Right atrium auricular region (tissue), 2 donors: ENCODE results near the gene NUP160. TPM values are rescaled to one million over a fixed set of nuclear protein-coding genes. Genes with fewer than 3 reads are reported as not detected.
"Not testable (repeated sequence)": the region's sequence is repeated elsewhere in the genome, so short reads cannot be mapped to it uniquely, and the experiment has no call there.

ENCODE experiments used
- DNase-seq: peaks from one replicate; pipeline ENCODE4 v3.0.0-alpha.2; 2019; ENCODE audit warnings: low spot score
- H3K27ac ChIP-seq, 2 donors: fragments of 200-600 bp; sonication (generic); 1 replicate in 1 of 2; 2 replicates in 1 of 2; pipeline ENCODE4 v1.5.1; 2016 to 2019
- H3K27me3 ChIP-seq, 2 donors: fragments of 200-600 bp; sonication (generic); one replicate each; pipeline versions ENCODE4 v1.5.1 to v1.6.0; 2017 to 2019
- H3K36me3 ChIP-seq: fragments of 200-600 bp; sonication (generic); one replicate; pipeline ENCODE4 v1.5.1; 2016
- H3K4me1 ChIP-seq, 2 donors: fragments of 200-600 bp; sonication (generic); one replicate each; pipeline versions ENCODE4 v1.5.1 to v1.6.0; 2017 to 2019
- H3K4me3 ChIP-seq, 2 donors: fragments of 200-600 bp; sonication (generic); 1 replicate in 1 of 2; 2 replicates in 1 of 2; pipeline ENCODE4 v1.5.1; 2017 to 2019; ENCODE audit warnings: mild to moderate bottlenecking in 1 of 2, moderate library complexity in 1 of 2
- H3K9me3 ChIP-seq, 2 donors: fragments of 200-600 bp; sonication (generic); one replicate each; pipeline ENCODE4 v1.5.1; 2019
- CTCF ChIP-seq, 2 donors: fragments of 200-600 bp; sonication (generic); IDR thresholded peaks; one replicate each; pipeline ENCODE4 v1.5.1; 2019; ENCODE audit warnings: antibody characterized with exemption in 2 of 2
- total RNA-seq, 2 donors: library from RNA; depleted of rRNA; stranded (reverse); fragments of >200 nt; gene quantifications; one replicate each; pipeline ENCODE4 v1.1.0, GENCODE V29; 2016

Gene NUP160
- total RNA-seq, 2 donors from 2014 or later, result 7.1 to 11.7 TPM

GRCh38 chr11:47756208-47756607 is 91.9 kb downstream of the NUP160 start:
- no peak overlapping the region for H3K27ac ChIP-seq
- H3K9me3 ChIP-seq, result no peaks in the 10 kb centered on the region
- H3K36me3 ChIP-seq, result peaks cover 88% of the 10 kb centered on the region
- TF ChIP-seq CTCF (IDR thresholded peaks at IDR 0.05), result no peak
- H3K4me3 ChIP-seq, result no peak overlapping the region
- DNase-seq, result no peak
- no peaks in the 10 kb centered on the region for H3K27me3 ChIP-seq
- peaks cover 0 to 6% of the 10 kb centered on the region in 2 donors for H3K4me1 ChIP-seq

- Histone ChIP-seq H3K4me1 (no peaks in the 10 kb centered on the region), H3K4me3 (no peak overlapping the region), H3K9me3 (no peaks in the 10 kb centered on the region), H3K36me3 (peaks cover 93% of the 10 kb centered on the region), H3K27me3 (no peaks in the 10 kb centered on the region), H3K27ac (no peak overlapping the region)
- TF ChIP-seq CTCF (IDR thresholded peaks at IDR 0.05), result no peak
- DNase-seq, result no peak
Observed at GRCh38 chr11:47750725-47751124, 97.4 kb downstream of the NUP160 start.

GRCh38 chr11:47742494-47742893 is 105.7 kb downstream of the NUP160 start:
- H3K4me1 ChIP-seq, DNase-seq, H3K27me3 ChIP-seq, H3K27ac ChIP-seq, H3K9me3 ChIP-seq, H3K4me3 ChIP-seq: not testable (repeated sequence)
- H3K36me3 ChIP-seq, result peaks cover 91% of the 10 kb centered on the region

GRCh38 chr11:47737817-47738216 is 110.3 kb downstream of the NUP160 start:
- not testable (repeated sequence) for H3K9me3 ChIP-seq, H3K27me3 ChIP-seq, H3K27ac ChIP-seq, DNase-seq, H3K4me1 ChIP-seq, H3K4me3 ChIP-seq
- peaks cover 90% of the 10 kb centered on the region for H3K36me3 ChIP-seq

GRCh38 chr11:47732271-47732670 is 115.9 kb downstream of the NUP160 start:
- DNase-seq, result no peak
- Histone ChIP-seq H3K27me3 (no peaks in the 10 kb centered on the region), H3K9me3 (no peaks in the 10 kb centered on the region), H3K4me1 (no peaks in the 10 kb centered on the region), H3K36me3 (peaks cover 99% of the 10 kb centered on the region), H3K27ac (no peak overlapping the region), H3K4me3 (no peak overlapping the region)
- TF ChIP-seq CTCF (IDR thresholded peaks at IDR 0.05), result no peak

GRCh38 chr11:47731475-47731874 is 116.7 kb downstream of the NUP160 start:
- Histone ChIP-seq H3K4me1 (no peaks in the 10 kb centered on the region), H3K9me3 (no peaks in the 10 kb centered on the region), H3K4me3 (no peak overlapping the region), H3K27ac (no peak overlapping the region), H3K27me3 (no peaks in the 10 kb centered on the region), H3K36me3 (peaks cover 98% of the 10 kb centered on the region)
- TF ChIP-seq CTCF (IDR thresholded peaks at IDR 0.05), result no peak
- DNase-seq, result no peak

Other genes with a start within 250 kb of the NUP160 start
- 10 to 100 TPM; 40.9 to 52.4 TPM for gene MTCH2, start 205.8 kb downstream of the NUP160 start, total RNA-seq
- not detected for gene AGBL2, start 133.0 kb downstream of the NUP160 start, total RNA-seq
- 10 to 100 TPM; 31.0 to 37.8 TPM for gene FNBP4, start 81.0 kb downstream of the NUP160 start, total RNA-seq
- gene PTPRJ, start 132.2 kb upstream of the NUP160 start, total RNA-seq, result 1 to 10 TPM; 3.4 to 8.0 TPM